HG03103 (cell line): ENCODE results near the gene KCNJ15.

Experiments used
- ATAC-seq: cut with Tn5 transposase; IDR thresholded peaks from one replicate; pipeline ENCODE4 v1.9.1; 2021; ENCODE audit warnings: low read depth; ENCODE audit not compliant: unreplicated experiment

The KCNJ15 gene

GRCh38 chr21:38267991-38268863, 11.4 kb downstream of the KCNJ15 start:
- ATAC-seq, result no peak

DNA sequence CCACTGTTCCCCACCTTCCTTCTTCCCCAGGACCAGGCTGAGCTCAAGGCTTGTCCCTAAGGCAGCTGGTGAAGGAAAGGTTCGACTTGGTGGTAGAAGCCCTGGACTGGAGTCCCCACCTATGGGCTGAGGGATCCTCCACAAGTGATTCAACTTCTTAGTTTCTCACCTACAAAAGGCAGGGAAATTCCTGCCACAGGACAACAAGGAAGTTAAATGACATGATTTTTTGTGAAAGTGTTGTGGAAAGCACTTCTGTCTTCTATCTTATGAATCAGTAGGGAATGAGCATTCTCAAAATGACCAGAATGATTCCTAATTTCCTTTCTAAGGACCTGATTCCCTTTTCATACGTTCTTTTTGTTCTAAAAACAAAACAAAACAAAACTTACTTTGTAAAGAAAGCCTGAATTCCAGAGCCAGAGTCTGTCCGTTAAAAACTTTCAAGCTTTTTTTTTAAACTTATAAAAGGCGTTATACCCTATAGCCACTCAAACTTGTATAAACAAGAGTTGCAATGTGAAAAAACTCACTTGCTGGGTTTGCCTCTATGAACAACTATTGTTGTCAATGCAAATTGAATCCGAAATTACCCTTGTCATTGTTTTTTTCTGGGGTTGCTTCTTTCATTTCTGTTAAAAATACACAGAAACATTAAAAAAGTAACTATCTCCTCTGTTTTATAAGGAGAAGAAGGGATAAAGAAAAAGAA, 12.2 kb downstream of the KCNJ15 start:
- ATAC-seq, result peak; percentile 38

DNA sequence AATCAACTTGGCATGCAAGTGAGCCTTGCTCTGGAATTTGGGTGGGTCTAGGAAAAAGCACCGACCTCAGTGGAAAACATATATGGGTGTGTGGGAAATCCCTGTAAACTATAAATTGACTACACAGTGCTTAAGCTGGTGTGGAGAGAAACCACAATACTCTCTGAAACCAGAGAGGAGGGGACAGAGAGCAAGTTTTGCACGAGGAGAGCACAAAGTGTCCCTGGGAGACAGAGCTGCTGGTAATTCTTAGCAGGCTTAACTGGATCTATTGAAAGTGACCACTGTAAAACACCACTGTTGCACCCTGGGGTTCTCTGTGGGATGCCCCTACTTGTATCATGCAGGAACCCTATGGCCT, 12.8 kb downstream of the KCNJ15 start:
- peak; percentile 73 for ATAC-seq

GRCh38 chr21:38272215-38272614, 15.4 kb downstream of the KCNJ15 start:
- no peak for ATAC-seq

- no peak for ATAC-seq
Measured at GRCh38 chr21:38273745-38274542, 17.2 kb downstream of the KCNJ15 start.

DNA sequence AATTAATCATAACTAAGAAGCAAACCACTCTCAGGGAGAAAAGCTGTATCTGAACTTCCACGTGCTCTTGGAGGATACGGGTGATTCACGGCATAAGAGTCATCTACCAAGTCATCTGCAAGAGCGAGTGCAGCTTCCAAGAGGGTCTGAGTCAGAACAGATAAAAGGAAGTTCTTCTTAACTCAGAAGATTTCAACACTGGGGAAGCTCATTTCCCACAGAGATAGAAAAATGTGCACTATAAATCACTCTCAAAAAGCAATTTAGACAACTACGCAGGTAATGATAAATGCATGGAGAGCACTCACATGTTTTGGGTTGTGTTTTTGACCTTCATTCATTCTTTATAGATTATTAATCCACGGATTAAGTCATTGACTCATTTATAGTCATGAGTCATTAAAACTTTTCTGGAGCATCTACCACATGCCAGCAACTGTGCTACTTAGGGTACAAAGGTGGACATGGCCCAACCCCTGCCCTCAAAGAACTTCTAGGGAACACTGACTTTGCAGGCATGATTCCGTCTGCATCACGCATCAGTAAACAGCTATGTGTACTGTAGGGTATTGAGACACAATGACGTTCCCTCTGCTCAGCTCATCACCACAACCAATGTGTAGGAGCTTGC, 20.8 kb downstream of the KCNJ15 start:
- no peak for ATAC-seq

GRCh38 chr21:38280454-38280853, 23.7 kb downstream of the KCNJ15 start:
- ATAC-seq, result no peak

GRCh38 chr21:38280867-38281266, 24.1 kb downstream of the KCNJ15 start:
- ATAC-seq, result no peak

DNA sequence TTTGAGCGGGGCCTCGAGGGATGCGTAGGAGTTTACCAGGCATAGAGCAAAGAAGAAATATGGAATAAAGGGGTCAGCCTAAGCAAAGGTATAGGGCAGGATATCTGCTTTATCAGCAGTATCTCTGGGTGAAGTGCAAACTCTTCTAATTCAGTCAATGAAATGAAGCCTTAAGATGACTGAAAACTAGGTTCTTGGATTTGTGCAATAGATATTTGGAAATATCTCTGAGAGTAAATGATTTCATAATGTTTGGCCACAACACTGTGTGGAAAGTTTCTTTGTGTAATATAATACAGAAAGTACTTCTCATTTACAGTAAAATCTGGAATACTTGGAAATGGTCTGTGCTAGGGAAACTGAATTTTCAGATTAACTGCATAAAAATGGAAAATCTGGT, 26.1 kb downstream of the KCNJ15 start:
- no peak for ATAC-seq

DNA sequence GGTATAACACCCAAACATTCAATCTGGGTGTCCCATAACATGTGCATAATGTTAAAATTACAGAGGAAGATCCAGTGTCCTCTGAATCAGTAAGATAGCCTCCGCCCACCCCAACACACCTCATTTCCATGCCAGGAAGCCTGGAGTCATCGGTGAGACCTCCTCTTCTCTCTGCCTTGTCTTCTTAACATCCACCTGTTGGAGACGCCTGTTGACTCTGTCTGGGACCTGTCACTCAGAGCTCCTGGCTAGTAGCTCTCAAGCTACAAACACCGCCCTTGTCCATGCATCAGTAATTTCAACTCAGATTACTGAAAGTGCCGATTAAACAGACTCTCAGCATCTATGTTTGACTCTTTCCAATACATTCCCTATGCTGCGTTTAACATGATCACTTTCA, 27.4 kb downstream of the KCNJ15 start:
- no peak for ATAC-seq

DNA sequence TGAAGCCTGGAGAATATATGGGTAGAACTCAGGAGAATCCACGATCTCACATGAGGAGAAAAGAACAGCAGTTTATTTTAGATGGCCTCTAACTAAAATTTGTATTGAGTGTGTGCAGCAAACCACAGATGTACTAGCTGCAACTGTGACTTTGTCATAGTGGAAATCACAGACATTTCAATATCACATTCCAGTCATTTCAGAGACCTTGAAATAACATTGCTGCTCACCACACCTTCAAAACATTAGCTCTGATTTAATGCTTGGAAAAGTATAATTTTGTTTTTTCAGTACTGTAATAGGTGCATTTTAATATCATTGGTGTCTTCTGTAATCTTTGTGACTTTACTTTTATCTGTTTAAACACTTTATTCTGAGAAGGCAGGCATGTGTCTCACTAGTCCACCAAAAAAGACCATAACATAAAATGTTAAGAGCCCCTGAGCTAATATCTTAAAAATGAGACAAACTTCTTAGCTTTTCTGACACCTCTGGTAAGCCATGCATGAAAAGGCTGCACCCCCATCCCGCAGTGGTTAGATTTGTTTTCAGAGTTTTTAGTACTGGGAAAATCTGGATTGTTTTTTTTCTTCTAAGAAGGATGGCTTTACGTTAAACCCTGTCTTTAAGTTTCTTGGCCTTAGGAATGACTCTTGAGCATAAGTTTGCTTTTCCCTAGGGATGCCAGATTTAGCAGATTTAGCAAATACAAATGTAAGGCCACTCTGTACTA, 30.1 kb downstream of the KCNJ15 start:
- no peak for ATAC-seq

GRCh38 chr21:38287476-38287875, 30.7 kb downstream of the KCNJ15 start:
- no peak for ATAC-seq

- no peak for ATAC-seq
Measured at GRCh38 chr21:38289705-38290485, 33.1 kb downstream of the KCNJ15 start.

DNA sequence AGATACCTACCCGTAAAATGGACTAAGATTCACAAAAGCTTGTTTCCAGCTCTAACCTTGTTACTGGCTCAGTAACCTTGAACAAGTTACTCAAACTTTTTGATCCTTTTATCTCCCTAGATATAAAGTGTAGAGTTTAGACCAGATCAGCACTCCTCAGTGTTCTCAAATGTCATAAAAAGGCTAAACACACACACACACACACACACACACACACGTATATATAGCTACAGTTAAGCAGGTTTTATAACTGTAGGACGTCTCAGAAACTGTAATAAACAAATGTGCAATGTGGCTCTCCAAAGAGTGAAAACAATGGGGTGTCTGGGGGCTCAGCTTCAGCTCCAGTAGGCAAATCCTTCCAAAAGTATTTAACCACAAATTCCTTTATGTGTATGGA, 34.0 kb downstream of the KCNJ15 start:
- ATAC-seq, result no peak

- ATAC-seq, result no peak
Measured at GRCh38 chr21:38291874-38292273, 35.1 kb downstream of the KCNJ15 start.

- ATAC-seq, result no peak
Measured at GRCh38 chr21:38293113-38293512, 36.3 kb downstream of the KCNJ15 start.

DNA sequence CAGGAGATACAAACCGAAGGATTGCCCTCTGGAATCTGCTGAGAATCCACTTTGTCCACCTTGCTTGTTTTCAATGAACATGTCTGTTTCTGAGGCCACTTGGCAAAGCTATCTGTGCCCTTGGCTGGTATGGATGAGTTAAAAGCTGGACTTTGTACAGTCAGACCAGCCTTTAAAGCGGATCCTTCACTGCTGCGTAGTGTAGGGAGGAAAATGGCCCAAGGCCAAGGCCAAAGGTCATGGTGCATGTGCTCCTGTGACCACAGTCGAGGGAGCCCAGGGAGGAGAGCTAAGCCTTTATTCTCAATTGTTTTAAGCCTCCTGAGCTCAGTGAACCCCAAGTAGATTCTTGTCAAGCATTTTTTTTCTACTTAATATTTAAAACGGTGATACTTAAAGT, 37.0 kb downstream of the KCNJ15 start:
- no peak for ATAC-seq

GRCh38 chr21:38294609-38295008, 37.8 kb downstream of the KCNJ15 start:
- no peak for ATAC-seq

GRCh38 chr21:38295997-38296764, 39.4 kb downstream of the KCNJ15 start:
- no peak for ATAC-seq
